IMR-90 (cell line): ENCODE measurements around the gene MGST2. TPM values are rescaled to one million over a fixed set of nuclear protein-coding genes. Genes with fewer than 3 reads are reported as not detected.

Experiments
- ATAC-seq: fragments of 200-7000 bp; cut with Tn5 transposase; 2 replicates; pipeline ENCODE4 v1.9.1; 2020; ENCODE audit warnings: low read depth, mild to moderate bottlenecking, moderate library complexity
- BruUV-seq: library from RNA; stranded (reverse); fragments of 400-500 nt; replicated peaks from 2 replicates; lab custom pipeline; 2021; lab: Mats Ljungman, UMichigan
- CTCF ChIA-PET: fragments of 300-600 bp; formaldehyde crosslinking; extraction: SDS; loops from one replicate; lab custom pipeline; 2021; ENCODE audit warnings: antibody characterized with exemption; lab: Yijun Ruan, JAX
- POLR2A ChIA-PET: fragments of 300-600 bp; sonication (Branson Sonifier 250); formaldehyde crosslinking; loops from one replicate; lab custom pipeline; 2022; ENCODE audit warnings: antibody characterized with exemption; ENCODE audit not compliant: unreplicated experiment; lab: Charles Lee
- DNase-seq: peaks from one replicate; pipeline ENCODE4 v3.0.0; 2013
- H2AFZ ChIP-seq: replicated peaks from 2 replicates; pipeline ENCODE3; 2013; ENCODE audit warnings: low read length, mild to moderate bottlenecking; ENCODE audit not compliant: poor library complexity
- H2AK5ac ChIP-seq: 2 replicates; pipeline ENCODE4 v1.6.1; 2013; ENCODE audit warnings: low read depth, low read length, inconsistent platforms
- H2AK9ac ChIP-seq: replicated peaks from 2 replicates; pipeline ENCODE3; 2013; ENCODE audit warnings: mild to moderate bottlenecking, low read depth, low read length, moderate library complexity; ENCODE audit not compliant: poor library complexity
- H2BK120ac ChIP-seq: 2 replicates; pipeline ENCODE4 v1.6.1; 2013; ENCODE audit warnings: low read depth, low read length, inconsistent platforms
- H2BK15ac ChIP-seq: 3 replicates; pipeline ENCODE4 v1.6.1; 2013; ENCODE audit warnings: low read depth, low read length, inconsistent platforms
- H2BK20ac ChIP-seq: 2 replicates; pipeline ENCODE4 v1.6.1; 2013; ENCODE audit warnings: low read depth, mild to moderate bottlenecking, inconsistent platforms, low read length, moderate library complexity
- H2BK5ac ChIP-seq: 2 replicates; pipeline ENCODE4 v1.6.1; 2013; ENCODE audit warnings: mild to moderate bottlenecking, low read depth, low read length, inconsistent platforms; ENCODE audit not compliant: poor library complexity, severe bottlenecking
- H3K14ac ChIP-seq: replicated peaks from 2 replicates; pipeline ENCODE4 v1.6.1; 2013; ENCODE audit warnings: low read depth, low read length, inconsistent platforms
- H3K18ac ChIP-seq: 2 replicates; pipeline ENCODE4 v1.6.1; 2013; ENCODE audit warnings: low read depth, low read length, control low read depth
- H3K23ac ChIP-seq: 2 replicates; pipeline ENCODE4 v1.6.1; 2013; ENCODE audit warnings: low read depth, low read length, inconsistent platforms
- H3K27ac ChIP-seq: 2 replicates; pipeline ENCODE4 v1.5.1; 2013; ENCODE audit warnings: mild to moderate bottlenecking, control low read depth, low read length; ENCODE audit not compliant: insufficient read depth
- H3K27me3 ChIP-seq: 2 replicates; pipeline ENCODE4 v1.6.1; 2013; ENCODE audit warnings: low read length; ENCODE audit not compliant: control insufficient read depth, insufficient read depth
- H3K36me3 ChIP-seq: 2 replicates; pipeline ENCODE4 v1.6.1; 2013; ENCODE audit warnings: low read length, mixed read lengths; ENCODE audit not compliant: control insufficient read depth, insufficient read depth
- H3K4ac ChIP-seq: 2 replicates; pipeline ENCODE4 v1.6.1; 2013; ENCODE audit warnings: low read depth, low read length, inconsistent platforms
- H3K4me1 ChIP-seq: 2 replicates; pipeline ENCODE4 v1.6.1; 2013; ENCODE audit warnings: low read length, mixed read lengths; ENCODE audit not compliant: control insufficient read depth, insufficient read depth
- H3K4me2 ChIP-seq: 2 replicates; pipeline ENCODE4 v1.6.1; 2013; ENCODE audit warnings: low read depth, mild to moderate bottlenecking, control low read depth, low read length, moderate library complexity
- H3K4me3 ChIP-seq: 2 replicates; pipeline ENCODE4 v1.5.1; 2013; ENCODE audit warnings: low read depth, mild to moderate bottlenecking, control low read depth, low read length, moderate library complexity; ENCODE audit not compliant: insufficient read depth
- H3K56ac ChIP-seq: 2 replicates; pipeline ENCODE4 v1.6.1; 2013; ENCODE audit warnings: low read length, inconsistent platforms; ENCODE audit not compliant: insufficient read depth; ENCODE audit errors: extremely low read depth
- H3K79me1 ChIP-seq, 2 experiments: 2 replicates each; pipeline ENCODE4 v1.6.1; 2013; ENCODE audit warnings: low read length in 2 of 2, inconsistent platforms in 1 of 2, low read depth in 1 of 2
- H3K9ac ChIP-seq: 2 replicates; pipeline ENCODE4 v1.6.1; 2013; ENCODE audit warnings: low read depth, low read length, control low read depth
- H3K9me1 ChIP-seq: 2 replicates; pipeline ENCODE4 v1.6.1; 2013; ENCODE audit warnings: low read length, inconsistent platforms; ENCODE audit not compliant: insufficient read depth
- H3K9me3 ChIP-seq: 2 replicates; pipeline ENCODE4 v1.6.1; 2013; ENCODE audit warnings: low read length; ENCODE audit not compliant: control insufficient read depth, insufficient read depth
- H4K20me1 ChIP-seq: 2 replicates; pipeline ENCODE4 v1.6.1; 2013; ENCODE audit warnings: low read length, inconsistent platforms; ENCODE audit not compliant: insufficient read depth
- H4K5ac ChIP-seq: 2 replicates; pipeline ENCODE4 v1.6.1; 2013; ENCODE audit warnings: mild to moderate bottlenecking, low read depth, low read length, control low read depth
- H4K8ac ChIP-seq, 2 experiments: 2 replicates each; pipeline ENCODE4 v1.6.1; 2013; ENCODE audit warnings: low read depth in 2 of 2, low read length in 2 of 2, control low read depth in 1 of 2, inconsistent platforms in 1 of 2
- H4K91ac ChIP-seq: 2 replicates; pipeline ENCODE4 v1.6.1; 2013; ENCODE audit warnings: low read depth, low read length, inconsistent platforms; ENCODE audit not compliant: insufficient read depth
- BHLHE40 ChIP-seq: fragments of 150-350 bp; IDR thresholded peaks from 2 replicates; pipeline ENCODE4 v1.6.1; 2016; ENCODE audit warnings: mild to moderate bottlenecking, low read depth, low read length
- CEBPB ChIP-seq: IDR thresholded peaks from 2 replicates; pipeline ENCODE4 v1.6.1; 2012; ENCODE audit warnings: low read depth, low read length, improper control_type of control experiment
- CHD1 ChIP-seq: IDR thresholded peaks from 2 replicates; pipeline ENCODE4 v1.6.1; 2012; ENCODE audit warnings: low read depth, low read length, improper control_type of control experiment
- FOS ChIP-seq: fragments of 150-350 bp; IDR thresholded peaks from 2 replicates; pipeline ENCODE4 v1.6.1; 2016; ENCODE audit warnings: low read depth, low read length
- MAFK ChIP-seq: IDR thresholded peaks from 2 replicates; pipeline ENCODE4 v1.6.1; 2012; ENCODE audit warnings: low read depth, low read length, improper control_type of control experiment
- MAZ ChIP-seq: IDR thresholded peaks from 2 replicates; pipeline ENCODE4 v1.6.1; 2012; ENCODE audit warnings: low read depth, mild to moderate bottlenecking, low read length, improper control_type of control experiment, moderate library complexity, borderline replicate concordance
- NFE2L2 ChIP-seq: fragments of 150-350 bp; IDR thresholded peaks from 2 replicates; pipeline ENCODE4 v1.6.1; 2016; ENCODE audit warnings: low read depth, mild to moderate bottlenecking, low read length
- POLR2A ChIP-seq: IDR thresholded peaks from 2 replicates; pipeline ENCODE4 v1.6.1; 2012; ENCODE audit warnings: mild to moderate bottlenecking, low read depth, low read length
- RAD21 ChIP-seq: IDR thresholded peaks from 2 replicates; pipeline ENCODE4 v1.6.1; 2012; ENCODE audit warnings: low read length, improper control_type of control experiment
- RCOR1 ChIP-seq: IDR thresholded peaks from 2 replicates; pipeline ENCODE4 v1.6.1; 2012; ENCODE audit warnings: mild to moderate bottlenecking, low read length, improper control_type of control experiment; ENCODE audit not compliant: insufficient replicate concordance
- RFX5 ChIP-seq: IDR thresholded peaks from 2 replicates; pipeline ENCODE4 v1.8.0; 2012; ENCODE audit warnings: low read depth, mild to moderate bottlenecking, low read length, moderate library complexity
- SMC3 ChIP-seq: fragments of 150-350 bp; IDR thresholded peaks from 2 replicates; pipeline ENCODE4 v1.6.1; 2016; ENCODE audit warnings: low read depth, mild to moderate bottlenecking, antibody characterized with exemption, low read length, moderate library complexity
- WGBS, 2 experiments: methylation state at CpG; one replicate each; pipeline versions ENCODE4 v1.1.5 to v1.1.7; 2013; ENCODE audit warnings: missing lambda C conversion rate in 2 of 2; ENCODE audit not compliant: insufficient read length in 1 of 2; ENCODE audit errors: extremely low coverage in 2 of 2; 5-methylcytosine and 5-hydroxymethylcytosine counted together
- dilution Hi-C: fragments of 300-500 bp; cut with HindIII; formaldehyde crosslinking; loops from one replicate; pipeline ENCODE4 v1.14.3; 2018; ENCODE audit warnings: low sequenced_read_pairs; ENCODE audit not compliant: unreplicated experiment
- in situ Hi-C: fragments of 300-500 bp; cut with MboI; formaldehyde crosslinking; loops from 3 replicates; pipeline ENCODE4 v1.14.3; 2019; ENCODE audit warnings: low sequenced_read_pairs, inconsistent platforms, mixed read lengths
- intact Hi-C: fragments of 100-400 bp; cut with micrococcal nuclease; formaldehyde crosslinking; loops from 2 replicates; pipeline ENCODE4 v1.10.0; 2022
- polyA plus RNA-seq, 3 experiments: library from polyadenylated mRNA; depleted of rRNA; stranded (reverse); fragments of >200 nt; gene quantifications; 2 replicates each; pipeline ENCODE4 v1.2.3, GENCODE V29; 2012; ENCODE audit warnings: low replicate concordance in 1 of 3
- total RNA-seq: library from RNA; depleted of rRNA; stranded (reverse); fragments of >200 nt; gene quantifications from 2 replicates; pipeline ENCODE4 v1.2.3, GENCODE V29; 2012
- TF ChIP-seq, protein P1 (sequence below): fragments of 150-350 bp; IDR thresholded peaks from 2 replicates; pipeline ENCODE4 v1.6.1; 2017; ENCODE audit warnings: mild to moderate bottlenecking, antibody characterized with exemption, low read length, low read depth
- TF ChIP-seq, protein P2 (sequence below): fragments of 150-350 bp; IDR thresholded peaks from 2 replicates; pipeline ENCODE4 v1.6.1; 2016; ENCODE audit warnings: low read depth, mild to moderate bottlenecking, low read length, moderate library complexity, borderline replicate concordance

The MGST2 gene
- total and polyA plus RNA-seq, 2 of the 4 experiments (the other 2 are of a cell fraction): 4.8 to 10.5 TPM

DNA sequence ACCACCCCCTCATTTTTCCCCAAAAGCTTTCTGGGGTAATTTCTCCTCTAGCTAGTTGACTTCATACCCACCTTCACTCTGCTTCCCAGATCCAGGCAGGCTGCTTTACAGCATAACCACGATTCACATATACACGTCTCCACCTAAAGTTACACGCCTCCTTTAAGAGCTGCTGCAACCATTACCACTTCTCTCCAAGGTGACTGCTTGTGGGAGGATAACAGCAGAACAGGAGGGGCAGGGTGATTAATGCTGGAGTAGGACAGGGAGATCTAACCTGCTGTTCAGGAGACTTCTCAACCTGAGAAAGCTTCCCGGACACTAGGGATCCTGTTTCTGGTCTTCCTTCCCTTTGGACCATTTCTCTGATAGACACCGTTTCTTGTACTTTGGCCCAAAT, 77.4 kb downstream of the MGST2 start:
- CTCF ChIA-PET: no interaction called here
- no peak overlapping the region for H2BK15ac ChIP-seq
- dilution Hi-C loops: no loop called here
- H3K56ac ChIP-seq: no peak overlapping the region
- DNase-seq (no peak), ATAC-seq (no peak)
- no peak overlapping the region for H3K4ac ChIP-seq
- H2AK5ac ChIP-seq: no peak overlapping the region
- no peak overlapping the region for H4K91ac ChIP-seq
- H3K4me3 ChIP-seq: no peak overlapping the region
- H2AK9ac ChIP-seq: no peak overlapping the region
- H3K36me3 ChIP-seq: no peaks in the 10 kb centered on the region
- no peak overlapping the region for H2BK120ac ChIP-seq
- H3K27me3 ChIP-seq: no peaks in the 10 kb centered on the region
- H3K14ac ChIP-seq: no peak overlapping the region
- H2AFZ ChIP-seq: no peak overlapping the region
- 50% methylated on average over 2 of the region's 5 CpGs; no CpG with 5 or more reads in 1 of the 2 experiments for WGBS, 2 experiments
- no peak overlapping the region for H4K8ac ChIP-seq
- BruUV-seq: no TSS peak
- POLR2A ChIA-PET: no interaction called here
- H3K9me1 ChIP-seq: no peaks in the 10 kb centered on the region; the same call in 1 of the 2 replicates
- H4K5ac ChIP-seq: no peak overlapping the region
- no peak overlapping the region for H2BK5ac ChIP-seq
- TF ChIP-seq RFX5: no peak
- TF ChIP-seq, protein P1, sequence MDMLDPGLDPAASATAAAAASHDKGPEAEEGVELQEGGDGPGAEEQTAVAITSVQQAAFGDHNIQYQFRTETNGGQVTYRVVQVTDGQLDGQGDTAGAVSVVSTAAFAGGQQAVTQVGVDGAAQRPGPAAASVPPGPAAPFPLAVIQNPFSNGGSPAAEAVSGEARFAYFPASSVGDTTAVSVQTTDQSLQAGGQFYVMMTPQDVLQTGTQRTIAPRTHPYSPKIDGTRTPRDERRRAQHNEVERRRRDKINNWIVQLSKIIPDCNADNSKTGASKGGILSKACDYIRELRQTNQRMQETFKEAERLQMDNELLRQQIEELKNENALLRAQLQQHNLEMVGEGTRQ: no peak
- no peak for TF ChIP-seq SMC3
- TF ChIP-seq RCOR1: no peak
- TF ChIP-seq, protein P2, sequence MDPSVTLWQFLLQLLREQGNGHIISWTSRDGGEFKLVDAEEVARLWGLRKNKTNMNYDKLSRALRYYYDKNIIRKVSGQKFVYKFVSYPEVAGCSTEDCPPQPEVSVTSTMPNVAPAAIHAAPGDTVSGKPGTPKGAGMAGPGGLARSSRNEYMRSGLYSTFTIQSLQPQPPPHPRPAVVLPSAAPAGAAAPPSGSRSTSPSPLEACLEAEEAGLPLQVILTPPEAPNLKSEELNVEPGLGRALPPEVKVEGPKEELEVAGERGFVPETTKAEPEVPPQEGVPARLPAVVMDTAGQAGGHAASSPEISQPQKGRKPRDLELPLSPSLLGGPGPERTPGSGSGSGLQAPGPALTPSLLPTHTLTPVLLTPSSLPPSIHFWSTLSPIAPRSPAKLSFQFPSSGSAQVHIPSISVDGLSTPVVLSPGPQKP: no peak
- TF ChIP-seq RAD21: no peak
- TF ChIP-seq MAFK: no peak
- TF ChIP-seq FOS: no peak
- TF ChIP-seq POLR2A: no peak
- no peak for TF ChIP-seq CHD1
- TF ChIP-seq NFE2L2: no peak
- TF ChIP-seq BHLHE40: no peak
- no peak for TF ChIP-seq CEBPB
- no peak for TF ChIP-seq MAZ
- H3K4me1 ChIP-seq: peaks cover 8% of the 10 kb centered on the region
- H3K27ac ChIP-seq: no peak overlapping the region
- H3K23ac ChIP-seq: peak overlapping the region; percentile 13; the same call in 1 of the 2 replicates
- H3K18ac ChIP-seq: no peak overlapping the region
- H3K79me1 ChIP-seq: no peaks in the 10 kb centered on the region; a peak in 1 of 4 replicates
- in situ Hi-C loops: loop anchor here (5.0 kb wide), 1 partner anchor 264 kb away; no protein-coding TSS in a partner anchor
- no peak overlapping the region for H2BK20ac ChIP-seq
- H3K9ac ChIP-seq: no peak overlapping the region
- intact Hi-C loops: no loop called here
- H4K20me1 ChIP-seq: no peaks in the 10 kb centered on the region
- no peaks in the 10 kb centered on the region for H3K9me3 ChIP-seq
- no peak overlapping the region for H3K4me2 ChIP-seq
